B cell (primary cell): ENCODE data around the gene TENM3. TPM values are rescaled to one million over a fixed set of nuclear protein-coding genes. Genes with fewer than 3 reads are reported as not detected.

Experiments used
- ATAC-seq: fragments of 200-7000 bp; cut with Tn5 transposase; one replicate; pipeline ENCODE4 v1.10.0; 2021; ENCODE audit warnings: low read depth, mild to moderate bottlenecking, moderate number of reproducible peaks, moderate library complexity
- CTCF ChIA-PET: fragments of 350-600 bp; sonication (Branson Sonifier 250); formaldehyde crosslinking; loops from one replicate; lab custom pipeline; 2021; ENCODE audit warnings: antibody characterized with exemption, inconsistent platforms; lab: Charles Lee
- POLR2A ChIA-PET: fragments of 350-600 bp; sonication (Branson Sonifier 250); formaldehyde crosslinking; loops from one replicate; lab custom pipeline; 2021; ENCODE audit warnings: antibody characterized with exemption; lab: Charles Lee
- DNase-seq: peaks from one replicate; pipeline ENCODE4 v3.0.0; 2013
- H2AFZ ChIP-seq: 2 replicates; pipeline ENCODE4 v1.6.1; 2012; ENCODE audit warnings: mild to moderate bottlenecking, low read depth, low read length; ENCODE audit not compliant: insufficient read depth, poor library complexity, severe bottlenecking
- H3K27ac ChIP-seq, 2 donors: 1 replicate in 1 of 2; 2 replicates in 1 of 2; pipeline ENCODE4 v1.5.1; 2012 to 2013; ENCODE audit warnings: low read length in 2 of 2, mild to moderate bottlenecking in 2 of 2, moderate library complexity in 1 of 2
- H3K27me3 ChIP-seq, 4 experiments: fragments of 200-600 bp in 1 of 4; sonication (generic) in 1 of 4; replicated peaks in 1 of 4; 1 replicate in 2 of 4; 2 replicates in 2 of 4; pipeline versions ENCODE4 v1.6.1 to v1.7.0; 2013 to 2016; ENCODE audit warnings: low read length in 3 of 4, mild to moderate bottlenecking in 2 of 4, mixed read lengths in 1 of 4, moderate library complexity in 1 of 4; ENCODE audit not compliant: insufficient read depth in 4 of 4, control insufficient read depth in 3 of 4; ENCODE audit errors: control extremely low read depth in 1 of 4
- H3K36me3 ChIP-seq, 2 experiments: replicated peaks in 1 of 2; 1 replicate in 1 of 2; 2 replicates in 1 of 2; pipeline versions ENCODE4 v1.6.1 to v1.7.1; 2013; ENCODE audit warnings: low read length in 1 of 2; ENCODE audit not compliant: insufficient read depth in 2 of 2, control insufficient read depth in 1 of 2; ENCODE audit errors: control extremely low read depth in 1 of 2, extremely low read depth in 1 of 2
- H3K4me1 ChIP-seq, 2 donors: fragments of 200-600 bp in 1 of 2; sonication (generic) in 1 of 2; 1 replicate in 1 of 2; 2 replicates in 1 of 2; pipeline versions ENCODE4 v1.5.1 to v1.6.1; 2013 to 2017; ENCODE audit warnings: low read length in 2 of 2; ENCODE audit not compliant: control insufficient read depth in 2 of 2, insufficient read depth in 2 of 2
- H3K4me2 ChIP-seq: replicated peaks from 2 replicates; pipeline ENCODE3; 2012; ENCODE audit warnings: mild to moderate bottlenecking, low read depth, low read length; ENCODE audit not compliant: poor library complexity, severe bottlenecking
- H3K4me3 ChIP-seq, 5 experiments: fragments of 200-600 bp in 1 of 5; sonication (generic) in 1 of 5; 1 replicate in 3 of 5; 2 replicates in 2 of 5; pipeline versions ENCODE4 v1.5.1 to v1.7.0; 2011 to 2016; ENCODE audit warnings: low read length in 4 of 5, mild to moderate bottlenecking in 4 of 5, low read depth in 2 of 5, control low read depth in 1 of 5, moderate library complexity in 1 of 5; ENCODE audit not compliant: insufficient read depth in 1 of 5; ENCODE audit errors: control extremely low read depth in 1 of 5, extremely low read depth in 1 of 5
- H3K79me2 ChIP-seq: fragments of 200-600 bp; sonication (generic); one replicate; pipeline ENCODE4 v1.6.0; 2016; ENCODE audit warnings: low read length; ENCODE audit not compliant: control insufficient read depth, insufficient read depth
- H3K9ac ChIP-seq: fragments of 200-600 bp; sonication (generic); 2 replicates; pipeline ENCODE4 v1.6.1; 2017; ENCODE audit warnings: mild to moderate bottlenecking, low read length, moderate library complexity
- H3K9me3 ChIP-seq, 3 donors: one replicate each; pipeline versions ENCODE4 v1.6.1 to v1.7.1; 2013; ENCODE audit warnings: low read length in 2 of 3; ENCODE audit not compliant: control insufficient read depth in 2 of 3, insufficient read depth in 1 of 3; ENCODE audit errors: control extremely low read depth in 1 of 3
- H4K20me1 ChIP-seq: 2 replicates; pipeline ENCODE4 v1.6.0; 2012; ENCODE audit warnings: mild to moderate bottlenecking, low read length; ENCODE audit not compliant: insufficient read depth, control insufficient read depth, poor library complexity, severe bottlenecking
- H3K27ac Mint-ChIP-seq: one replicate; pipeline ENCODE4 v1.8.0; 2021; ENCODE audit warnings: mixed read lengths
- H3K27me3 Mint-ChIP-seq: one replicate; pipeline ENCODE4 v1.8.0; 2021; ENCODE audit warnings: mixed read lengths
- H3K4me1 Mint-ChIP-seq: one replicate; pipeline ENCODE4 v1.8.0; 2021; ENCODE audit warnings: mixed read lengths
- H3K4me3 Mint-ChIP-seq: one replicate; pipeline ENCODE4 v1.8.0; 2021; ENCODE audit warnings: mixed read lengths
- H3K9me3 Mint-ChIP-seq: one replicate; pipeline ENCODE4 v1.8.0; 2022; ENCODE audit warnings: mixed read lengths; ENCODE audit not compliant: insufficient read depth
- CTCF ChIP-seq: fragments of 200-600 bp; IDR thresholded peaks from one replicate; pipeline ENCODE4 v1.8.0; 2022; ENCODE audit warnings: antibody characterized with exemption, mild to moderate bottlenecking
- EZH2 ChIP-seq: IDR thresholded peaks from 2 replicates; pipeline ENCODE4 v1.6.1; 2012; ENCODE audit warnings: borderline replicate concordance, low read depth, mild to moderate bottlenecking, moderate library complexity, low read length; ENCODE audit not compliant: insufficient read depth, poor library complexity, severe bottlenecking
- WGBS: methylation state at CpG from one replicate; pipeline ENCODE4 v1.1.5; 2013; ENCODE audit warnings: missing lambda C conversion rate; ENCODE audit not compliant: insufficient coverage; 5-methylcytosine and 5-hydroxymethylcytosine counted together
- intact Hi-C: fragments of 100-400 bp; cut with micrococcal nuclease; formaldehyde crosslinking; loops from one replicate; pipeline ENCODE4 v1.10.0; 2022
- polyA plus RNA-seq: library from polyadenylated mRNA; depleted of rRNA; stranded (reverse); fragments of >200 nt; gene quantifications from 2 replicates; pipeline ENCODE4 v1.2.3, GENCODE V29; 2012
- total RNA-seq, 2 donors: library from RNA; stranded (reverse); fragments of 120-200 nt in 1 of 2; gene quantifications; 1 replicate in 1 of 2; 2 replicates in 1 of 2; pipeline versions ENCODE4 v1.2.3 to v1.2.4, GENCODE V29; 2013 to 2022

Gene TENM3
- total and polyA plus RNA-seq, 2 donors (not counting 1 experiment from before 2014, with no cell fraction given): not detected

DNA sequence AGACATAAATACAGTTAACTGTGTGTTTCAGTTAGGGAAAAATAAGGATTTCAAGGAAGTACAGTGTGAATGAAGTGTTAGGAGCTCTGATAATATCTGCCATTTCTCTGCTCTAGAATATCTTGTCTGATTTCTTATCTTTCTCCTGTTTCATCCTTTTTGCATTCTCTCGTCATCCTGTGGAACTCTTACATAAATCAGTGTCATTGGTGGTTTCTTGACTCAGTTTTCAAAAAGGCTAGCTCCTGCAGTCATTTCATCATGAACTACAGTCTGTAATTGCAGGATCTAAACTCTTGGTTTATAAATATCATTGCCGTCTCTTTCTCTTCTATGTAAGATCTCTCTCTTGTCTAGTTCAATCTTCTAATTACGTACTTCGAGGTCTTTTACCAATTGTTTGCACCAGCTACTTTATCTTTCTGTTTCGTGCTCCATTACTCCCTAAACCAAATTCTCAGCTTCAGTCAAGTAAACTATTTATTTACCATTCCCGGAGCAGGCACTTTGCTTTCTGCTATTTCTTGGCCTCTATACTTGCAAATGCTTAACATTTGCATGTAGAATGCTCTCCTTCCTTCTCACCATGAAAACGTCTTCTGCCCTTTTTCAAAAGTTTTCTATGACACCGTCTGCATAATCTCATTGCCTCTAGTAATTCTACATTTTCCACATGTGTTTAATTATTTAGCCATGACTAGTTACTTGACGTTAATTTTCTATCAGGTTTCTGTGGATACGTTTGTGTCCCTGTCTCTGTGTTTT is 294.0 kb downstream of the TENM3 start:
- Mint-ChIP-seq H3K9me3 (no peaks in the 10 kb centered on the region), H3K27me3 (no peaks in the 10 kb centered on the region), H3K27ac (no peak overlapping the region), H3K4me1 (no peaks in the 10 kb centered on the region), H3K4me3 (no peak overlapping the region)
- POLR2A ChIA-PET: no interaction called here
- Histone ChIP-seq H3K9ac (no peak overlapping the region), H3K36me3 (no peaks in the 10 kb centered on the region), H3K4me3 (no peak overlapping the region), H3K27me3 (no peaks in the 10 kb centered on the region), H3K4me1 (no peaks in the 10 kb centered on the region), H3K4me2 (no peak overlapping the region), H3K79me2 (no peaks in the 10 kb centered on the region), H2AFZ (no peak overlapping the region), H4K20me1 (no peaks in the 10 kb centered on the region), H3K9me3 (no peaks in the 10 kb centered on the region), H3K27ac (no peak overlapping the region)
- intact Hi-C loops: no loop called here
- DNase-seq: no peak
- no peak for TF ChIP-seq CTCF
- TF ChIP-seq EZH2: no peak
- no peak for ATAC-seq
- CTCF ChIA-PET: no interaction called here
- WGBS: 68% methylated on average over 7 of the region's 10 CpGs

DNA sequence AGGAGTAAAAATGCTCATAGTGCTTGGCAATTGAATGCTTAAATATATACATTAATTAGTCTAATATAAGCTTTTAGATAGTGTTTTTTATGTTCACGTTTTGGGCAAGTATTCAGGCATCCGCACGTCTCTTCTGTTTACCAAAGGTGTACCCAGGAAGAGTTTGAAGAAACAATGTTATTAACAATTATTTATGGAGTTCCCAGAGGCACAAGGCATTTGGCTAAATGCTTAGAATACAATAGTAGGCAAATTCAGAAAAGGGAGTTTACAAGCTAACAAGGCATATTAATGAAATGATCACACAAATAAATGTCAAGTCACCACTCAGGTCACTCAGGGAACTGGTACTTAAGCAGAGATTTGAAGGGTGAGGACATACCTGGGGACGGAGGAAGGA is 294.8 kb downstream of the TENM3 start:
- Histone ChIP-seq H3K4me3 (no peak overlapping the region), H4K20me1 (no peaks in the 10 kb centered on the region), H3K27me3 (no peaks in the 10 kb centered on the region), H3K4me2 (no peak overlapping the region), H3K4me1 (no peaks in the 10 kb centered on the region), H2AFZ (no peak overlapping the region), H3K9me3 (no peaks in the 10 kb centered on the region), H3K27ac (no peak overlapping the region), H3K9ac (no peak overlapping the region), H3K36me3 (no peaks in the 10 kb centered on the region), H3K79me2 (no peaks in the 10 kb centered on the region)
- intact Hi-C loops: no loop called here
- Mint-ChIP-seq H3K4me1 (no peaks in the 10 kb centered on the region), H3K9me3 (no peaks in the 10 kb centered on the region), H3K27me3 (no peaks in the 10 kb centered on the region), H3K27ac (no peak overlapping the region), H3K4me3 (no peak overlapping the region)
- ChIA-PET POLR2A (no interaction called here), CTCF (no interaction called here)
- no peak for DNase-seq
- no peak for ATAC-seq
- 67% methylated on average over 1 of the region's 4 CpGs for WGBS
- TF ChIP-seq CTCF (no peak), EZH2 (no peak)
